ENCODE results near the gene NAA50. TPM values are rescaled to one million over a fixed set of nuclear protein-coding genes. Genes with fewer than 3 reads are reported as not detected.

NAA50 gene
- total and polyA plus RNA-seq, 2 of the 13 experiments (the other 11 are each of a cell fraction or from before 2014, with no cell fraction given) = 30.2 to 233 TPM

DNA sequence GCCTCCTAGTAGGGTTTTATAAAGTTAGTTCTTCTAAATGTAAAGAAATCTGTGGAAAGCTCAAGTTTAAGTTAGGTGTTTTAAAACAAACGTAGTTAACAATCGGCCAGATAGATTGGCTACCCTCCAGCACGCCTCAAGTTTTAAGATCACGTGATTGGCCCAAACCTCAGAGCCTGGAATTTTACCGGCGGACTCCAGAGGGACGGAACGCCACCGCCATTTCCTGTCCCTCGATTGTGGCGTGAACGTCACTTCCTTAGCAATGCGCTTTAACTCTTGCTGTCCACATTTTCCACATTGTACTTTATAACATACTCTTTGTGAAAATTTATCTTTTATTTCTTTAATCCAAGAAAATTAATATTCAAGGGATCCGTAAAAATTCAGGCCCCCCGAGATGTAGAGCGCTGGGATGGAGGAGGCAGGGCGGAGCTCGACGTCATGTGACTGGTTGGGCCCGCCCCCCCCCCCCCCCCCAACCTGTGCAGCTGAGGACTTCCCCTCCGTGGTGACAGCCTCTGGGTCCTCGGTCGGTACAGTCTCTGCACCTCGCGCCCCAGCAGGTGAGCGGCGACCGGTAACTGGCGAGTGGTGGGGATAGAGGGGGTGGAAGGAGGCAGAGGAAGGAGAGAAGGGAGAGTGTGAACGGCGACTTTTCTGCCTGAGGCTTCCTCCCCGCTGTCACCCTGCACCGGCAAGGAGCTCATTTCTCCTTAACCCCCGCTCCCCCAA, 666 bp upstream of the NAA50 start, which contains the start of gene ATP6V1A (continued):
- TF ChIP-seq, protein P1, sequence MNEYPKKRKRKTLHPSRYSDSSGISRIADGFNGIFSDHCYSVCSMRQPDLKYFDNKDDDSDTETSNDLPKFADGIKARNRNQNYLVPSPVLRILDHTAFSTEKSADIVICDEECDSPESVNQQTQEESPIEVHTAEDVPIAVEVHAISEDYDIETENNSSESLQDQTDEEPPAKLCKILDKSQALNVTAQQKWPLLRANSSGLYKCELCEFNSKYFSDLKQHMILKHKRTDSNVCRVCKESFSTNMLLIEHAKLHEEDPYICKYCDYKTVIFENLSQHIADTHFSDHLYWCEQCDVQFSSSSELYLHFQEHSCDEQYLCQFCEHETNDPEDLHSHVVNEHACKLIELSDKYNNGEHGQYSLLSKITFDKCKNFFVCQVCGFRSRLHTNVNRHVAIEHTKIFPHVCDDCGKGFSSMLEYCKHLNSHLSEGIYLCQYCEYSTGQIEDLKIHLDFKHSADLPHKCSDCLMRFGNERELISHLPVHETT (CRISPR knock-in tag; conservative IDR thresholded peaks at IDR 0.05) = 0 out of 2 replicates have a peak, but pooled peaks have one; percentile 9
- TF ChIP-seq CREB1 (IDR thresholded peaks at IDR 0.05) (peak; percentile 84), CREB1 (CRISPR knock-in tag; IDR thresholded peaks at IDR 0.05) (peak; percentile 97), KDM2A (CRISPR knock-in tag; IDR thresholded peaks at IDR 0.05; ENCODE audit: borderline replicate concordance, low read depth) (no peak; the same call in none of the 2 replicates), USF2 (IDR thresholded peaks at IDR 0.05; ENCODE audit: low read depth, low read length) (peak; percentile 90), USF2 (CRISPR knock-in tag; IDR thresholded peaks at IDR 0.05; ENCODE audit: borderline replicate concordance) (peak; percentile 91; the same call in 1 of the 2 replicates), ZNF605 (CRISPR knock-in tag; IDR thresholded peaks at IDR 0.05) (no peak; the same call in 1 of the 2 replicates), ELF3 (CRISPR knock-in tag; IDR thresholded peaks at IDR 0.05) (0 out of 2 replicates have a peak, but pooled peaks have one; percentile 3), ZNF33A (CRISPR knock-in tag; IDR thresholded peaks at IDR 0.05; ENCODE audit: borderline replicate concordance) (no peak), ZSCAN9 (CRISPR knock-in tag; IDR thresholded peaks at IDR 0.05; ENCODE audit: borderline replicate concordance) (0 out of 2 replicates have a peak, but pooled peaks have one; percentile 4), NFATC3 (CRISPR knock-in tag; IDR thresholded peaks at IDR 0.05) (no peak), ZBTB1 (CRISPR knock-in tag; IDR thresholded peaks at IDR 0.05; ENCODE audit: borderline replicate concordance) (no peak), LBX2 (CRISPR knock-in tag; IDR thresholded peaks at IDR 0.05; ENCODE audit: borderline replicate concordance) (no peak; the same call in 1 of the 2 replicates), ATM (IDR thresholded peaks at IDR 0.05; ENCODE audit: borderline replicate concordance) (no peak), ZBTB39 (CRISPR knock-in tag; IDR thresholded peaks at IDR 0.05) (no peak), BRD4 (CRISPR knock-in tag; IDR thresholded peaks at IDR 0.05) (peak; percentile 68; the same call in 1 of the 2 replicates)
- TF ChIP-seq, protein P2, sequence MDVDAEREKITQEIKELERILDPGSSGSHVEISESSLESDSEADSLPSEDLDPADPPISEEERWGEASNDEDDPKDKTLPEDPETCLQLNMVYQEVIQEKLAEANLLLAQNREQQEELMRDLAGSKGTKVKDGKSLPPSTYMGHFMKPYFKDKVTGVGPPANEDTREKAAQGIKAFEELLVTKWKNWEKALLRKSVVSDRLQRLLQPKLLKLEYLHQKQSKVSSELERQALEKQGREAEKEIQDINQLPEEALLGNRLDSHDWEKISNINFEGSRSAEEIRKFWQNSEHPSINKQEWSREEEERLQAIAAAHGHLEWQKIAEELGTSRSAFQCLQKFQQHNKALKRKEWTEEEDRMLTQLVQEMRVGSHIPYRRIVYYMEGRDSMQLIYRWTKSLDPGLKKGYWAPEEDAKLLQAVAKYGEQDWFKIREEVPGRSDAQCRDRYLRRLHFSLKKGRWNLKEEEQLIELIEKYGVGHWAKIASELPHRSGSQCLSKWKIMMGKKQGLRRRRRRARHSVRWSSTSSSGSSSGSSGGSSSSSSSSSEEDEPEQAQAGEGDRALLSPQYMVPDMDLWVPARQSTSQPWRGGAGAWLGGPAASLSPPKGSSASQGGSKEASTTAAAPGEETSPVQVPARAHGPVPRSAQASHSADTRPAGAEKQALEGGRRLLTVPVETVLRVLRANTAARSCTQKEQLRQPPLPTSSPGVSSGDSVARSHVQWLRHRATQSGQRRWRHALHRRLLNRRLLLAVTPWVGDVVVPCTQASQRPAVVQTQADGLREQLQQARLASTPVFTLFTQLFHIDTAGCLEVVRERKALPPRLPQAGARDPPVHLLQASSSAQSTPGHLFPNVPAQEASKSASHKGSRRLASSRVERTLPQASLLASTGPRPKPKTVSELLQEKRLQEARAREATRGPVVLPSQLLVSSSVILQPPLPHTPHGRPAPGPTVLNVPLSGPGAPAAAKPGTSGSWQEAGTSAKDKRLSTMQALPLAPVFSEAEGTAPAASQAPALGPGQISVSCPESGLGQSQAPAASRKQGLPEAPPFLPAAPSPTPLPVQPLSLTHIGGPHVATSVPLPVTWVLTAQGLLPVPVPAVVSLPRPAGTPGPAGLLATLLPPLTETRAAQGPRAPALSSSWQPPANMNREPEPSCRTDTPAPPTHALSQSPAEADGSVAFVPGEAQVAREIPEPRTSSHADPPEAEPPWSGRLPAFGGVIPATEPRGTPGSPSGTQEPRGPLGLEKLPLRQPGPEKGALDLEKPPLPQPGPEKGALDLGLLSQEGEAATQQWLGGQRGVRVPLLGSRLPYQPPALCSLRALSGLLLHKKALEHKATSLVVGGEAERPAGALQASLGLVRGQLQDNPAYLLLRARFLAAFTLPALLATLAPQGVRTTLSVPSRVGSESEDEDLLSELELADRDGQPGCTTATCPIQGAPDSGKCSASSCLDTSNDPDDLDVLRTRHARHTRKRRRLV (CRISPR knock-in tag; IDR thresholded peaks at IDR 0.05) = 0 out of 2 replicates have a peak, but pooled peaks have one; percentile 2

All from HepG2 (cell line).